Measurements from ENCODE around the gene ZNRD2.

ZNRD2 gene

DNA sequence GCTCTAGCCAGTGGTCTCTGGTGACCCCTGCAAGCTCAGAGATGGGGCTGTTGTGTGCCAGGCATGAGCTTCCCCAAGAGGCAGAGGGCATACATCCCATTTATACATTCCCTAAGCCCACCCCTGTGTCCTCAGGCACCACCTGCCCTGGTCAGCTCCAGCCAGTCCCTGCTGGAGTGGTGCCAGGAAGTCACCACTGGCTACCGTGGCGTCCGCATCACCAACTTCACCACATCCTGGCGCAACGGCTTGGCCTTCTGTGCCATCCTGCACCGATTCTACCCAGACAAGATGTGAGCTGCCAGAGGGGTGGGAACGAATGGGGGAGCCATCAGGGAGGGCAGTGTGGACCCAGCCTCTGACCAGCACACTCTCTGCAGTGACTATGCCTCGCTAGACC, 13.8 kb downstream of the ZNRD2 start:
- no peaks in the 10 kb centered on the region for H3K9me3 Mint-ChIP-seq
- H3K36me3 Mint-ChIP-seq = no peaks in the 10 kb centered on the region
- H3K27ac Mint-ChIP-seq = peak overlapping the region; percentile 30
- peaks cover 23% of the 10 kb centered on the region for H3K4me1 Mint-ChIP-seq
- H3K27me3 Mint-ChIP-seq = no peaks in the 10 kb centered on the region
- no peak overlapping the region for H3K4me3 Mint-ChIP-seq

DNA sequence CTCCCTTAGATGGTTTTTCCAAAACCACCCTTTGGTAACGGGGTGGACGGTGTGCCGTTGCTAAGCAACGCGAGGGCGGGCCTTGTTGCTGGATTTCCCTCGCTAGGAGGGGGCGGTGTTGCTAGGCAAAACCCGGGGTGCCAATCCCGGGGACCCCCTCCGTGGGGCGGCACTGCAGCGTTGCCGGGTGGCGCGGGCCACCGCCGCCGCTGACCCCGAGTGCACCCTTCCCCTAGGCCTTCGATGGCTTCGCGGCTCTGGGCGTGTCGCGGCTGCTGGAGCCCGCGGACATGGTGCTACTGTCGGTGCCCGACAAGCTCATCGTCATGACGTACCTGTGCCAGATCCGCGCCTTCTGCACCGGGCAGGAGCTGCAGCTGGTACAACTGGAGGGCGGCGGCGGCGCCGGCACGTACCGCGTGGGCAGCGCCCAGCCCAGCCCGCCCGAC, 14.5 kb downstream of the ZNRD2 start:
- Mint-ChIP-seq H3K9me3 (no peaks in the 10 kb centered on the region), H3K27me3 (no peaks in the 10 kb centered on the region), H3K27ac (no peak overlapping the region), H3K4me1 (peaks cover 23% of the 10 kb centered on the region), H3K36me3 (no peaks in the 10 kb centered on the region), H3K4me3 (no peak overlapping the region)

GRCh38 chr11:65585396-65586246, 15.3 kb downstream of the ZNRD2 start:
- peaks cover 23% of the 10 kb centered on the region for H3K4me1 Mint-ChIP-seq
- H3K36me3 Mint-ChIP-seq = no peaks in the 10 kb centered on the region
- H3K4me3 Mint-ChIP-seq = no peak overlapping the region
- H3K27ac Mint-ChIP-seq = no peak overlapping the region
- H3K27me3 Mint-ChIP-seq = no peaks in the 10 kb centered on the region
- no peaks in the 10 kb centered on the region for H3K9me3 Mint-ChIP-seq

- Mint-ChIP-seq H3K4me3 (no peak overlapping the region), H3K36me3 (no peaks in the 10 kb centered on the region), H3K27me3 (no peaks in the 10 kb centered on the region), H3K9me3 (no peaks in the 10 kb centered on the region), H3K4me1 (peaks cover 23% of the 10 kb centered on the region), H3K27ac (no peak overlapping the region)
Measured at GRCh38 chr11:65586247-65586630, 16.0 kb downstream of the ZNRD2 start.

DNA sequence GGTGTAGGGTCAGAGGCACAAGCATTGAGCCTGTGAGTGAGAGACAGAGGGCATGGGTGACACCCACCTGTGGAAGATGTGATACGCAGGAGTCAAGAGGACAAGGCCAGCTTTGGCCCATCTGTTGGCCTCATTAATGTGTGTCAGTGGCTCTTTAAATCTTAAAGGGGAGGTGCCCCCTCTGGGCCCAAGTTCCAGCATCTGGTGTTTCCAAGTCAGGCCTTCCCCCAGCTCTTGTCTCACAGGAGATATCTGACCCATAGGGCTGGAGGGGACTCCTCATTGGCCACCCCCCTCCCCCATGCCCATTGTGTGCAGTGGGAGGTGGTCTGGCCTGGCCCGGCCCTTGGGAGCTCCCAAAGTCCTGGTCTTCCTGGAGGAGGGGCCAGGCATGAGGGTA, 16.4 kb downstream of the ZNRD2 start:
- no peak overlapping the region for H3K4me3 Mint-ChIP-seq
- no peaks in the 10 kb centered on the region for H3K36me3 Mint-ChIP-seq
- H3K4me1 Mint-ChIP-seq = peaks cover 23% of the 10 kb centered on the region

DNA sequence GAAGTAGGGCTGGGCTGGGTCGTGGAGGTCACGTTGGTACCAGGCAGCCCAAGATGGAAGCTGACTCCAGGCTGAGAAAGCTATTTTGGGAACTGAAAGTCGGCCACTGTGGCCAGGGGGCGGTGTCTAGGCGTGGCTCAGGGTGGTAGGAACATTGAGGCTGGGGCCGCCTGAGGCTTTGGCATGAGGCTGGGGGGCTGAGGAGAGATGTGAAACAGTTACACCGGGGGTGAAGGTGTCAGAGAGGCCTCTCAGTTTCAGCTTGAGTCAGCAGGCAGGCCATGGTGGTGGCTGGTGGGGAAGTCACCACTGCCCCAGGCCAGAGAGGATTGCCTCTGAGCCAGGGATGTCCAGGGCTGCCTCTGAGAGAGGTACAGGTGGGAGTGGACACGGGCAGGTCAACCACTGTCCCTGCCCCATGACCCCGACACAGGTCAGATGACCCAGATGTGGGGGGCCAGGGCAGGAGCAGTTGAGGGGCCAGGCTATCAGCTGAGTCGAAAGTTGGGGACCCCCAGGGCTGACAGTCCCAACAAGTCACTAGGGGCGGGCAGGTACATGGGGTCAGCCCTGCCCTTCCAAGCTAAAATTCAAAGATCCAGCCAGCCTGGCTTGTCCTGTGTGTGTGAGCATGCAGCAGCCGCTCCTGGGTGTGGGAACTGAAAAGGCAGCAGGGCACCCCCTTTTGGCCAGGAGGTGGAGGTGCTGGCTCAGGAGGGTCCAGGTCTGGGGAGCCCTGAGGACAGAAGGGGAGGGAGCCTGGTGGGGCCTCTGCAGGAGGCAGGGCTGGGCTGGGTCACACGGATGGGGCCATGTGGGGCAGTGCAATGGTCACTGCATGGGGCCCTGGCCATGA, 18.1 kb downstream of the ZNRD2 start:
- no peaks in the 10 kb centered on the region for H3K27me3 Mint-ChIP-seq
- no peaks in the 10 kb centered on the region for H3K36me3 Mint-ChIP-seq
- no peaks in the 10 kb centered on the region for H3K9me3 Mint-ChIP-seq
- H3K27ac Mint-ChIP-seq = peak overlapping the region; percentile 37
- peaks cover 23% of the 10 kb centered on the region for H3K4me1 Mint-ChIP-seq
- H3K4me3 Mint-ChIP-seq = peak overlapping the region; percentile 19

More for the DNA sequence above, 16.4 kb downstream of the ZNRD2 start:
- Mint-ChIP-seq H3K9me3 (no peaks in the 10 kb centered on the region), H3K27ac (no peak overlapping the region), H3K27me3 (no peaks in the 10 kb centered on the region)

DNA sequence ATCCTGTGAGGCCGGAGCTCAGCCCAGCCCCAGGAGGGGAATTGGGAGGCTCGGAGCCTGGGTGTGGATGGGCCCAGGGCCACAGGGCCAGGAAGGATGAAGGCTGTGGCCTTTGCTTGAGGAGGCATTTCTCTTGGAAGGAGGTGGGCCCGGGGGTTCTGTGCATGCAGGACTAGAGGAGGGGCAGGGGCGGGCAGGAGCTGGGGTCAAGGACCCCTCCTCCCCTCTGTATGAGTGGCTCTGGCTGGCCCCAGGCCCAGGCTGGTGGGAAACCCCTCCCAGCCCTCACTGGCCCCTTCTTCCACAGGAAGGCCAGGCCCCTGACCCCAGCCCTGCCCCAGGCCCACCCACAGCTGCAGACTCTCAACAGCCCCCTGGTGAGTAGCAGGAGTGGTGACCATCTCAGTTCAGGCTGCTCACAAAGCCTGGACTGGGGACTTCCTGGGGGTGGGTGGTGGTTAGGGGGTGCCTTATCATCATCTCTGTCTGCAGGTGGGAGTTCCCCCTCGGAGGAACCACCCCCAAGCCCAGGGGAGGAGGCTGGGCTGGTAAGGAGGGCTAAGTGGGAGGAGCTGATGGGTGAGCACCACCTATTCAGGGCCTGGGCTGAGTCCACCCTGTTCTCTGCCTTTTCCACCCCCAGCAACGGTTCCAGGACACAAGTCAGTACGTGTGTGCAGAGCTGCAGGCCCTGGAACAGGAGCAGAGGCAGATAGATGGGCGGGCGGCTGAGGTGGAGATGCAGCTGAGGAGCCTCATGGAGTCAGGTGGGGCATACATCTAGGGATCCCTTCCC, 19.4 kb downstream of the ZNRD2 start:
- Mint-ChIP-seq H3K27ac (no peak overlapping the region), H3K4me3 (no peak overlapping the region), H3K36me3 (no peaks in the 10 kb centered on the region), H3K4me1 (peaks cover 23% of the 10 kb centered on the region), H3K9me3 (no peaks in the 10 kb centered on the region), H3K27me3 (no peaks in the 10 kb centered on the region)

DNA sequence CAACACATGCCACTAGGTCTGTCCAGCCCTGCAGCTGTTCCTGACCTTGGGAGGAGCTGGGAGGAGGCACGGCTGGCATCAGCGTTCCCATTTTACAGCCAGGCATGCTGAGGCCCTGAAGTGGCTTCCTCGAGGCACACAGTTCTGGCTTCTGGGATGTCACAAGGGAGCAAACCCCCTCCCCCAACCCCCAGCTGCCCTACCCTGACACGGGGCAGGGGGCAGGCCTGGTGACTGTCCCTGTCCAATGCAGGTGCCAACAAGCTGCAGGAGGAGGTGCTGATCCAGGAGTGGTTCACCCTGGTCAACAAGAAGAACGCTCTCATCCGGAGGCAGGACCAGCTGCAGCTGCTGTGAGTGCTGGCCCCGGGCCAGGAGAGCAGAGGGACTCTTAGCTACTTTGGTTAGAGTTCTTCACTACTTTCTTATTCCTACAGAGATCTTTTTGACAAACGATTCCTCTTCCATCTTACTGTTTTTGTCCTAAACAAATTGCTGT, 20.0 kb downstream of the ZNRD2 start:
- H3K27me3 Mint-ChIP-seq = no peaks in the 10 kb centered on the region

GRCh38 chr11:65591939-65592857, 21.9 kb downstream of the ZNRD2 start:
- H3K9me3 Mint-ChIP-seq = no peaks in the 10 kb centered on the region

More for the DNA sequence above, 20.0 kb downstream of the ZNRD2 start:
- no peaks in the 10 kb centered on the region for H3K9me3 Mint-ChIP-seq
- no peak overlapping the region for H3K27ac Mint-ChIP-seq
- no peak overlapping the region for H3K4me3 Mint-ChIP-seq
- no peaks in the 10 kb centered on the region for H3K36me3 Mint-ChIP-seq
- H3K4me1 Mint-ChIP-seq = peaks cover 28% of the 10 kb centered on the region

GRCh38 chr11:65592858-65593517, 22.7 kb downstream of the ZNRD2 start:
- no peaks in the 10 kb centered on the region for H3K36me3 Mint-ChIP-seq
- no peaks in the 10 kb centered on the region for H3K9me3 Mint-ChIP-seq
- H3K27ac Mint-ChIP-seq = no peak overlapping the region
- peaks cover 19% of the 10 kb centered on the region for H3K4me1 Mint-ChIP-seq
- H3K27me3 Mint-ChIP-seq = no peaks in the 10 kb centered on the region
- no peak overlapping the region for H3K4me3 Mint-ChIP-seq

More at GRCh38 chr11:65591939-65592857, 21.9 kb downstream of the ZNRD2 start:
- H3K36me3 Mint-ChIP-seq = no peaks in the 10 kb centered on the region
- H3K4me3 Mint-ChIP-seq = no peak overlapping the region
- no peak overlapping the region for H3K27ac Mint-ChIP-seq
- peaks cover 26% of the 10 kb centered on the region for H3K4me1 Mint-ChIP-seq
- no peaks in the 10 kb centered on the region for H3K27me3 Mint-ChIP-seq

- Mint-ChIP-seq H3K27me3 (no peaks in the 10 kb centered on the region), H3K4me3 (no peak overlapping the region), H3K36me3 (no peaks in the 10 kb centered on the region), H3K9me3 (no peaks in the 10 kb centered on the region), H3K4me1 (peaks cover 11% of the 10 kb centered on the region), H3K27ac (no peak overlapping the region)
Measured at GRCh38 chr11:65593518-65594414, 23.5 kb downstream of the ZNRD2 start.

GRCh38 chr11:65595131-65595530, 24.9 kb downstream of the ZNRD2 start:
- H3K36me3 Mint-ChIP-seq = no peaks in the 10 kb centered on the region
- peaks cover 10% of the 10 kb centered on the region for H3K4me1 Mint-ChIP-seq
- no peak overlapping the region for H3K4me3 Mint-ChIP-seq
- no peaks in the 10 kb centered on the region for H3K9me3 Mint-ChIP-seq
- no peaks in the 10 kb centered on the region for H3K27me3 Mint-ChIP-seq
- H3K27ac Mint-ChIP-seq = no peak overlapping the region

GRCh38 chr11:65595543-65596281, 25.4 kb downstream of the ZNRD2 start, which contains the start of gene KCNK7:
Gene KCNK7, minus strand, starts transcription at chr11:65595800. Its CDS starts 28 bp downstream, at chr11:65595772.
- Mint-ChIP-seq H3K36me3 (no peaks in the 10 kb centered on the region), H3K9me3 (no peaks in the 10 kb centered on the region), H3K4me3 (no peak within 1 kb of the TSS), H3K27ac (peak within 1 kb of the TSS; percentile 55), H3K4me1 (peaks cover 10% of the 10 kb centered on the region), H3K27me3 (no peaks in the 10 kb centered on the region)
